DND-41 (cell line): ENCODE data around the gene LILRB1.

Experiments
- EZH2 ChIP-seq: IDR thresholded peaks from 3 replicates; pipeline ENCODE4 v1.6.1; 2012; ENCODE audit warnings: borderline replicate concordance, low read depth, mild to moderate bottlenecking, moderate library complexity, low read length, inconsistent platforms; ENCODE audit not compliant: severe bottlenecking
- TF ChIP-seq, protein P1 (sequence below): IDR thresholded peaks from 2 replicates; pipeline ENCODE4 v1.5.1; 2012; ENCODE audit warnings: borderline replicate concordance, low read length, moderate library complexity, mild to moderate bottlenecking; ENCODE audit not compliant: poor library complexity, severe bottlenecking; ENCODE audit errors: extremely low read depth

- TF ChIP-seq, protein P1, sequence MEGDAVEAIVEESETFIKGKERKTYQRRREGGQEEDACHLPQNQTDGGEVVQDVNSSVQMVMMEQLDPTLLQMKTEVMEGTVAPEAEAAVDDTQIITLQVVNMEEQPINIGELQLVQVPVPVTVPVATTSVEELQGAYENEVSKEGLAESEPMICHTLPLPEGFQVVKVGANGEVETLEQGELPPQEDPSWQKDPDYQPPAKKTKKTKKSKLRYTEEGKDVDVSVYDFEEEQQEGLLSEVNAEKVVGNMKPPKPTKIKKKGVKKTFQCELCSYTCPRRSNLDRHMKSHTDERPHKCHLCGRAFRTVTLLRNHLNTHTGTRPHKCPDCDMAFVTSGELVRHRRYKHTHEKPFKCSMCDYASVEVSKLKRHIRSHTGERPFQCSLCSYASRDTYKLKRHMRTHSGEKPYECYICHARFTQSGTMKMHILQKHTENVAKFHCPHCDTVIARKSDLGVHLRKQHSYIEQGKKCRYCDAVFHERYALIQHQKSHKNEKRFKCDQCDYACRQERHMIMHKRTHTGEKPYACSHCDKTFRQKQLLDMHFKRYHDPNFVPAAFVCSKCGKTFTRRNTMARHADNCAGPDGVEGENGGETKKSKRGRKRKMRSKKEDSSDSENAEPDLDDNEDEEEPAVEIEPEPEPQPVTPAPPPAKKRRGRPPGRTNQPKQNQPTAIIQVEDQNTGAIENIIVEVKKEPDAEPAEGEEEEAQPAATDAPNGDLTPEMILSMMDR: no peak
- no peak for TF ChIP-seq EZH2
These were observed 9.8 kb upstream of the LILRB1 start for GRCh38 chr19:54620464-54620863.
